Jurkat, Clone E6-1 (cell line): ENCODE measurements around the gene BRAF. TPM values are rescaled to one million over a fixed set of nuclear protein-coding genes. Genes with fewer than 3 reads are reported as not detected.
"Not testable (repeated sequence)": the region's sequence is repeated elsewhere in the genome, so short reads cannot be mapped to it uniquely, and the experiment has no call there.

Experiments used
- DNase-seq: peaks from one replicate; pipeline ENCODE4 v3.0.0-alpha.2; 2011; ENCODE audit warnings: low read depth, low spot score
- H3K4me3 ChIP-seq: 2 replicates; pipeline ENCODE4 v1.5.1; 2011; ENCODE audit warnings: mild to moderate bottlenecking, low read length, control low read depth, moderate library complexity
- polyA plus RNA-seq: library from polyadenylated mRNA; unstranded; fragments of >200 nt; gene quantifications from one replicate; pipeline ENCODE4 v1.2.1, GENCODE V29; 2012; ENCODE audit warnings: missing spikeins; ENCODE audit not compliant: insufficient read length, insufficient read depth

Gene BRAF
- 14.3 TPM for polyA plus RNA-seq

GRCh38 chr7:140924821-140925421 is at the start of gene BRAF:
TSS of gene BRAF (minus strand) at chr7:140924929. CDS start at chr7:140924703, 226 bp downstream.
- H3K4me3 ChIP-seq, result peak within 1 kb of the TSS; percentile 85
- peak; percentile 86 for DNase-seq

GRCh38 chr7:140972876-140973829 is 48.4 kb upstream of the BRAF start:
- no peak overlapping the region for H3K4me3 ChIP-seq
- DNase-seq, result no peak

GRCh38 chr7:140972344-140972743 is 47.6 kb upstream of the BRAF start:
- DNase-seq, result no peak
- H3K4me3 ChIP-seq, result no peak overlapping the region

GRCh38 chr7:140967438-140967837 is 42.7 kb upstream of the BRAF start:
- DNase-seq, result no peak
- no peak overlapping the region for H3K4me3 ChIP-seq

- DNase-seq, result no peak
- H3K4me3 ChIP-seq, result no peak overlapping the region
Observed at GRCh38 chr7:140966561-140967233, 42.0 kb upstream of the BRAF start.

- DNase-seq, result no peak
- no peak overlapping the region for H3K4me3 ChIP-seq
Observed at GRCh38 chr7:140961117-140961516, 36.4 kb upstream of the BRAF start.

- DNase-seq, H3K4me3 ChIP-seq: not testable (repeated sequence)
Observed at GRCh38 chr7:140956997-140957396, 32.3 kb upstream of the BRAF start.

- DNase-seq, result no peak
Observed at GRCh38 chr7:140945940-140946339, 21.2 kb upstream of the BRAF start.

GRCh38 chr7:140942242-140942641 is 17.5 kb upstream of the BRAF start:
- DNase-seq, result not testable (repeated sequence)

More at GRCh38 chr7:140945940-140946339, 21.2 kb upstream of the BRAF start:
- no peak overlapping the region for H3K4me3 ChIP-seq

GRCh38 chr7:140940898-140941297 is 16.2 kb upstream of the BRAF start:
- no peak for DNase-seq
- H3K4me3 ChIP-seq, result no peak overlapping the region

More at GRCh38 chr7:140942242-140942641, 17.5 kb upstream of the BRAF start:
- not testable (repeated sequence) for H3K4me3 ChIP-seq

GRCh38 chr7:140937702-140938264 is 13.1 kb upstream of the BRAF start:
- H3K4me3 ChIP-seq, result no peak overlapping the region
- DNase-seq, result no peak

GRCh38 chr7:140928491-140929309 is 4.0 kb upstream of the BRAF start:
- DNase-seq, result no peak
- H3K4me3 ChIP-seq, result no peak overlapping the region

GRCh38 chr7:140927945-140928344 is 3.2 kb upstream of the BRAF start:
- not testable (repeated sequence) for DNase-seq

GRCh38 chr7:140927351-140927750 is 2.6 kb upstream of the BRAF start:
- no peak overlapping the region for H3K4me3 ChIP-seq
- no peak for DNase-seq

More at GRCh38 chr7:140927945-140928344, 3.2 kb upstream of the BRAF start:
- not testable (repeated sequence) for H3K4me3 ChIP-seq

- DNase-seq, result no peak
Observed at GRCh38 chr7:140926021-140926817, 1.5 kb upstream of the BRAF start.

GRCh38 chr7:140924019-140924820 is 509 bp downstream of the BRAF start:
- DNase-seq, result peak; percentile 21
- H3K4me3 ChIP-seq, result peak overlapping the region; percentile 85

More at GRCh38 chr7:140926021-140926817, 1.5 kb upstream of the BRAF start:
- H3K4me3 ChIP-seq, result no peak overlapping the region
